NCI-H446 treated with DMSO at 0.1 percent for 48 hours (cell line): ENCODE data around the gene GALNT2.

Experiments
- DNase-seq: peaks from one replicate; lab custom pipeline; 2025; lab: John Stamatoyannopoulos, UW

GALNT2 gene

GRCh38 chr1:230091473-230092231, 24.6 kb downstream of the GALNT2 start:
- DNase-seq, result no peak

GRCh38 chr1:230094746-230095145, 27.7 kb downstream of the GALNT2 start:
- no peak for DNase-seq

DNA sequence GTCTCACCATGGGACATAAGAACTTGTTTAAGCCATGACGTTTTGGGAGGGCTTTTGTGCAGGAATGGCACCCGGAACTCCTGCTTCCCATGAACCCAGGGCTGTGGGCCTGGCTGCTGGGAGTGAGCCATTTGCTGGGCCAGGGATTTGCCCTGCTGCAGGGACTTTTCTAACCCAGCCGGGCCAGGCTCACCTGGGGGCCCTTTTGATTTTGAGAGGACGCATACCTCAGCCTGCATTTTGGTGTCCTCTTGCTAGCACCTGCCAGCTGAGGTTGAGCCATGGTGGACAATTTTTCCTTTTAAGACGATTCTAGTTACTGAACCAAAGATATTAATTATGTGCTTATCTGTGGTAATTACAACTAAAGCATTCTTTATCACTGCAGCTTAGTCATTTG, 28.9 kb downstream of the GALNT2 start:
- DNase-seq, result no peak

- no peak for DNase-seq
Measured at GRCh38 chr1:230097370-230097769, 30.3 kb downstream of the GALNT2 start.

- DNase-seq, result no peak
Measured at GRCh38 chr1:230098723-230099122, 31.7 kb downstream of the GALNT2 start.

DNA sequence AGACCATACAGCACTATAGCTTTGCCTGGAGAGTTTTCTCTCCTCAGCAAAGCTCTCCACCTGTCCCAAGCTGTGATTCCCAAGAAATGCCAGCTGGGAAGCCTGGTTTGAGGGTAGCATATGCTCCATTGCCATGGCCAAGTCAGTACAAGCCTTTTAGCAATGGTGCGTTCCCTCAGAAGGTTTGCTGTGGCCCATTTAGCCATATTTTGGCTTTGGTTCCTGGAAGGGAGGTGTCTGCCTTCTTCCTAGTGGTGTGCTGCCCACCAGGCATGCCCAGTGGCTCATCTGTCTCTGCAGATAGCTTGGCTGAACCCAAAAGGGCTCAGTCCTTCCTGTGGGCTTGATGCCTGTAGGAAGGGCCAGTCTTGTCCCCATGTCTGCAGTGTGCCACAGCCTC, 32.4 kb downstream of the GALNT2 start:
- peak; percentile 9 for DNase-seq

GRCh38 chr1:230100932-230101331, 33.9 kb downstream of the GALNT2 start:
- DNase-seq, result no peak

DNA sequence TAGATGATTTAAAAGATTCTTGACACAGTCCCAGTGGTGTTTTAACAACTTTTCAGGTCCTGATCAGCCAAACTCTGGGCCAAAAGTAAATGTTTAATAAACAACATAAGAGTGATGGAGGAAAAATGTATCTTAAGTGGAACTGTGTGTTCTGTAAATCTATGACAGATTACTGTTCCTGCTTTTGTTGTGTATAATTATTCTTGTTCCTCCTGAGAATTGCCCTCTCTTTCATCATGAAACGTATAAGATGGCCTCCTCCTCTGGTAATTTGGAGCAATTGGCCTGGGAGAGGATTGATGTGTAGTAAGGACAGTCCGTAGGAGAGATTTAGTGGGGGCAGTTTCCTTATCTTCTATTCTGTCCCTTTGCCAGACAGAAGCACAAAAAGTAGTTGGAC, 34.5 kb downstream of the GALNT2 start:
- no peak for DNase-seq

DNA sequence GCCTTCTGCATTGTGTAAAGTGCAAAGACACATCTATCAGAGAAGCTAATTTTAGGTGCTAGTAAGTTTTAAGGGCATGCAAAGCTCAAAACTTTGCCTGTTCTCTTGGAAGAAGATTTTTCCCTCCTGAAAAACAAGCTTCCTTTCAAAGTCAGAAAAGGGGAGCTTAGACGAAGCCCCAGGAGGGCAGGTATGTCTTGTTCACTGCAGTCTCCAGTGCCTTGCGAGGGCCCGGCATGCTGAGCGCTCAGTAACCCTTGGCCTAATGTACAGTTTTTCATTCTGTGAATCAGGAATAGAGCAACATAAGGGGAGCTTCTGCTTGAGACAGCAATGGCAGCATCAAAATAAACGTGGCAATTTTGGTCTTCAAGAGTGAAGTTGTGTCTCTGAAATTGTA, 35.0 kb downstream of the GALNT2 start:
- DNase-seq, result no peak

DNA sequence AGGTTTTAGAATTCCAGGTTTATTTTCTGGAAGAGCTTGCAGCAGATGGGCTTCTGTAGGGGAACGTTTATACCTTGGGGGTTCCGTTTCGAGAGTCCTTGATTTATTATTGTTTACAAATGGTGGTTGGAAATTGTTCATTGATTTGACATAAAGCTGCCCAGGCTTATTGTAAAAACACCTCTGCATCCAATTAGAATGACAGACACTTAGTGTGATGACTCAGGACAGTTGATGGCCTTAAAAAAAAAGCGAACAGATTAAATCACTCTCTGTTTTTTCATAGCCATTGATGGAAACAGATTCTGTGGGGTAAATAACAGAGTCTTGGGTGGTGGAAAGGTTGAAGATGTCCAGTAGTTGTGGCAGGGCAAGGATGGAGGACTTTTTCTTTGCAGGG, 35.4 kb downstream of the GALNT2 start:
- no peak for DNase-seq

- no peak for DNase-seq
Measured at GRCh38 chr1:230103306-230104173, 36.5 kb downstream of the GALNT2 start.

- DNase-seq, result peak; percentile 40
Measured at GRCh38 chr1:230104395-230105244, 37.6 kb downstream of the GALNT2 start.

DNA sequence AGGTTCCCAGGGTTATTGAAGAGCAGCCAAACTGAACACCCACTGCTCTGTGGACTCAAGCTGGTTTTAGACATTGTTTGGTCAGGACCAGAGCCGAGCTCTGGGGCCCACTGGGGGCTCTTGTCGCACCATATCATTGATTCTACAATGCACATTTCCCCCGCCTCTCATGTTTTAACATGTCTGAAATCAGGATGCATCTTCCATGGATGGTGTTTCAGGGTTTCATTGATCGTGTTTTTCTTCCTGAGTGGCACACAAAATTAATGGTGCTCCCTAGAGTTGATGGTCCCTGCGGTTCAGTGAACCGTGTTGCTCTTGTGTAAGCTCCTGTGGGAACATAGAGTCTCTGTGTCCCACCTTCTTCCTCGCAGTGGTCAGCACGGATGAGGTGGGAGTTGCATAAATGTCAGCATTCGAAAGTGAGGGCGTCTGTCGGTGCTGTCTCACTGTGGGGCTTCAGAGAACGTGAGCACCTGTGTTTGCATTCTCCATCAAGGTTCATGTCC, 38.3 kb downstream of the GALNT2 start:
- DNase-seq, result no peak

GRCh38 chr1:230105754-230106625, 39.0 kb downstream of the GALNT2 start:
- no peak for DNase-seq

DNA sequence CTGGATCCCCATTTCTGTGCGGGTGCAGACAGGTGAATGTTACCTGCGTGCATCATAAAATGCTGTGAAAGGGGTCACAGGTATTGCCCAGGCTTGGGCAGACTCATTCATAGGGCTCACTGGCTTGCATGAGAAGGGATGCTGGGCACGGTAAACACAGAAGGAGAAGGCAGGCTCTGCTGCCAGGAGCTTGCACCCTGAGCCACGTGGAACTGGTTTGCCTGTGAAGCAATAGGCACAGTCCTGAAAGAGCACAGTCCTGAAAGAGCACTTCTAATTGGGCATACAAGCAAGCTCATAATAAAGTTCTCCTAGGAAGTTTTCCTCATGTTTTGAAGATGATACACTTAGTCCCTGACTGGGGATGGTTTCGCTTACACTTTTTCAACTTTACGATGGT, 40.9 kb downstream of the GALNT2 start:
- no peak for DNase-seq

- DNase-seq, result no peak
Measured at GRCh38 chr1:230108580-230108979, 41.5 kb downstream of the GALNT2 start.

DNA sequence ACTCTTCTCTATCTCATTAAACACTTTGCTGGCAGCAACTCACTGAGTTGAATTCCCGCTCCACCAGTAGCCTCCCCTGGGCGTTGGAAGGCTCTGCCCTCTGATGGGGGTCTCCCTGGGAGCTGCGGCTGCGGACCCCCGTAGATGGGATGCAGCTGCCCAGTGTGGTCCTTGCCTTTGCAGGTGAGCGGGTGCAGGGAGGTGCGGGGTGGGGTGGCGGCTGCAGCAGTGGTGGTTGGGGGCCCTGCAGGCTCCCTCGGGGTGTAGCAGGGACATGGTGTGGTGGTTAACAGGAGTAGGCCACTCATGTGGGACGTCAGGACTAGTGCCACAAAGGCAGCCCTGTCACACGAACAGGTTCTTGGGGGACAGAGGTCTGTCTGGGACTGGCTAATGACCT, 42.0 kb downstream of the GALNT2 start:
- DNase-seq, result no peak

GRCh38 chr1:230109895-230110667, 43.0 kb downstream of the GALNT2 start:
- DNase-seq, result no peak

- DNase-seq, result no peak
Measured at GRCh38 chr1:230110971-230111370, 43.9 kb downstream of the GALNT2 start.

GRCh38 chr1:230112131-230112701, 45.2 kb downstream of the GALNT2 start:
- DNase-seq, result no peak
